ENCODE measurements around the gene GPC1.

Gene GPC1

GRCh38 chr2:240389302-240389805 lies 46.1 kb upstream of the GPC1 start:
- TF ChIP-seq TAF1 (IDR thresholded peaks at IDR 0.05; ENCODE audit: borderline replicate concordance, insufficient read depth, low read length) (no peak), SIN3A (IDR thresholded peaks at IDR 0.05; ENCODE audit: borderline replicate concordance, insufficient read depth, low read length) (no peak), FOXP2 (optimal IDR thresholded peaks at IDR 0.05; ENCODE audit: borderline replicate concordance, extremely low read depth, extremely low read length, insufficient read depth) (no peak)

- TF ChIP-seq SIN3A (IDR thresholded peaks at IDR 0.05; ENCODE audit: borderline replicate concordance, insufficient read depth, low read length) = no peak
- no peak for TF ChIP-seq FOXP2 (optimal IDR thresholded peaks at IDR 0.05; ENCODE audit: borderline replicate concordance, extremely low read depth, extremely low read length, insufficient read depth)
- no peak for TF ChIP-seq TAF1 (IDR thresholded peaks at IDR 0.05; ENCODE audit: borderline replicate concordance, insufficient read depth, low read length)
- no peak for TF ChIP-seq POLR2AphosphoS5 (IDR thresholded peaks at IDR 0.05; ENCODE audit: low read depth, low read length)
- TF ChIP-seq REST (IDR thresholded peaks at IDR 0.05; ENCODE audit: insufficient read depth in 1 of 2, low read depth in 2 of 2, low read length in 2 of 2) = no peak
These were observed 45.1 kb upstream of the GPC1 start for GRCh38 chr2:240390091-240391073.

GRCh38 chr2:240391111-240392051 lies 44.1 kb upstream of the GPC1 start:
- TF ChIP-seq TAF1 (IDR thresholded peaks at IDR 0.05; ENCODE audit: borderline replicate concordance, insufficient read depth, low read length) = no peak
- TF ChIP-seq FOXP2 (optimal IDR thresholded peaks at IDR 0.05; ENCODE audit: borderline replicate concordance, extremely low read depth, extremely low read length, insufficient read depth) = no peak
- no peak for TF ChIP-seq POLR2AphosphoS5 (IDR thresholded peaks at IDR 0.05; ENCODE audit: low read depth, low read length)
- TF ChIP-seq REST (IDR thresholded peaks at IDR 0.05; ENCODE audit: insufficient read depth in 1 of 2, low read depth in 2 of 2, low read length in 2 of 2) = no peak
- no peak for TF ChIP-seq SIN3A (IDR thresholded peaks at IDR 0.05; ENCODE audit: borderline replicate concordance, insufficient read depth, low read length)

DNA sequence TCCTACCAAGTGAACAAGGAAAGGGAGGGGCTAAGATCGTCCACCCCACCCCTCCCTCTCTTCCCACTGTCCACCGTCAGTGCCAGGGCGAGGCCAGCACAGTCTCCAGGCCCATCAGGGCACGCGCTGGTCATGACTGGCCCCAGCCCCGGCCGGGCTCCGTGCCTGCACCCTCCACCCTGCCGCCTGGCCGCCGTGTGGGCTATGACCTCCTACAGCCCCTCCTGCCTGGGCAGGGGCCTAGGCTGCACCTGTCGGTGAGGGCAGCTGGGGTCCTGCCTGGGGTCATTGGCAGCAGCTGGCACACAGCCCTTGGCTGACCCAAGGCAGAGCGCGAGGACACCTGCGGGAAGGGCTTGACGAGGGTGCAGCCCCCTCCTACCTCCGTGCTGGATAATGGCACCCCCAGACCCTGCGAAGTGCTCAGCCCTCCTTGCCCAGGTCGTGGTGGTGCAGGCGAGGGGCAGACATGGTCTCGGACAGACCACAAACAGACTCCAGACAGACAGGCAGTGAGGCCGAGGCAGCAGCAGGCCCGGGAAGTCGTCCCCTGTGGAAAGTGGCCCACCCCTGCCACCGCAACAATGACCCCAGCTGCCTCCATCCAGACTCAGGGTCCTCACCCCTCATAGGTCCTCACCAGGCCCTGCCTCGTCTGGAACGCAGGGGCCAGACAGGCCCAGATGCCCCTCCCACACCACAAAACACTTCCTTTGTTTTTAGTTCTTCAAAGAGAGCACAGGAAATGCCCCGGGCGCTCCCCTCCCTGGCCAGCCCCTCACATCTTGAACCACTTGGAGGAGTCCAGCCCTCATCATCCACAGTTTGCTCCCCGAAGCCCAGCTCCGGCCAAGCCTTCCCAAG lies 43.1 kb upstream of the GPC1 start:
- no peak for TF ChIP-seq REST (IDR thresholded peaks at IDR 0.05; ENCODE audit: insufficient read depth in 1 of 2, low read depth in 2 of 2, low read length in 2 of 2)
- no peak for TF ChIP-seq TAF1 (IDR thresholded peaks at IDR 0.05; ENCODE audit: borderline replicate concordance, insufficient read depth, low read length)
- TF ChIP-seq SIN3A (IDR thresholded peaks at IDR 0.05; ENCODE audit: borderline replicate concordance, insufficient read depth, low read length) = no peak
- TF ChIP-seq POLR2AphosphoS5 (IDR thresholded peaks at IDR 0.05; ENCODE audit: low read depth, low read length) = no peak
- TF ChIP-seq FOXP2 (optimal IDR thresholded peaks at IDR 0.05; ENCODE audit: borderline replicate concordance, extremely low read depth, extremely low read length, insufficient read depth) = no peak

Measured in PFSK-1 (cell line).